Measurements from ENCODE around the gene TATDN2. TPM values are rescaled to one million over a fixed set of nuclear protein-coding genes. Genes with fewer than 3 reads are reported as not detected.
"Not testable (repeated sequence)": the region's sequence is repeated elsewhere in the genome, so short reads cannot be mapped to it uniquely, and the experiment has no call there.

TATDN2 gene
- total RNA-seq, 1 donor from 2014 or later, result 11.4 TPM

- no peak for DNase-seq
These were observed 9.7 kb upstream of the TATDN2 start for GRCh38 chr3:10238345-10239183.

- no peak for DNase-seq
These were observed 7.5 kb upstream of the TATDN2 start for GRCh38 chr3:10240799-10241198.

- DNase-seq, result no peak
These were observed 5.8 kb upstream of the TATDN2 start for GRCh38 chr3:10242182-10243065.

- DNase-seq, result no peak
These were observed 4.2 kb upstream of the TATDN2 start for GRCh38 chr3:10244009-10244408.

GRCh38 chr3:10245081-10245712 lies 3.1 kb upstream of the TATDN2 start:
- no peak for DNase-seq

GRCh38 chr3:10247679-10248183 lies 528 bp upstream of the TATDN2 start:
- DNase-seq, result no peak

- peak; percentile 23 for DNase-seq
These were observed 907 bp downstream of the TATDN2 start for GRCh38 chr3:10248984-10249748.

- DNase-seq, result no peak
These were observed 1.6 kb downstream of the TATDN2 start for GRCh38 chr3:10249833-10250232.

GRCh38 chr3:10251006-10251405 lies 2.7 kb downstream of the TATDN2 start:
- no peak for DNase-seq

- DNase-seq, result no peak
These were observed 5.5 kb downstream of the TATDN2 start for GRCh38 chr3:10253731-10254130.

GRCh38 chr3:10255835-10256234 lies 7.6 kb downstream of the TATDN2 start:
- DNase-seq, result no peak

GRCh38 chr3:10259036-10259435 lies 10.8 kb downstream of the TATDN2 start:
- DNase-seq, result no peak

- DNase-seq, result no peak
These were observed 11.5 kb downstream of the TATDN2 start for GRCh38 chr3:10259798-10260197.

GRCh38 chr3:10260211-10260701 lies 12.0 kb downstream of the TATDN2 start:
- DNase-seq, result no peak

GRCh38 chr3:10262027-10262426 lies 13.8 kb downstream of the TATDN2 start:
- no peak for DNase-seq

GRCh38 chr3:10263646-10264363 lies 15.5 kb downstream of the TATDN2 start:
- DNase-seq, result peak; percentile 55

- no peak for DNase-seq
These were observed 17.6 kb downstream of the TATDN2 start for GRCh38 chr3:10265833-10266232.

GRCh38 chr3:10266936-10267335 lies 18.7 kb downstream of the TATDN2 start:
- not testable (repeated sequence) for DNase-seq

- peak; percentile 58 for DNase-seq
These were observed 19.9 kb downstream of the TATDN2 start for GRCh38 chr3:10268116-10268515.

- no peak for DNase-seq
These were observed 20.7 kb downstream of the TATDN2 start for GRCh38 chr3:10268930-10269329.

GRCh38 chr3:10269443-10269842 lies 21.2 kb downstream of the TATDN2 start:
- DNase-seq, result no peak

Measured in dermis blood vessel endothelial cell (primary cell).